GM12864 (cell line): ENCODE measurements around the gene KIF16B.

ENCODE experiments used
- DNase-seq: peaks from one replicate; pipeline ENCODE4 v3.0.0-alpha.2; 2011; ENCODE audit warnings: low read depth
- H3K4me3 ChIP-seq: 2 replicates; pipeline ENCODE4 v1.5.1; 2011; ENCODE audit warnings: mild to moderate bottlenecking, low read depth, low read length, control low read depth
- TF ChIP-seq, protein P1 (sequence below): IDR thresholded peaks from 2 replicates; pipeline ENCODE4 v1.5.1; 2011; ENCODE audit warnings: low read depth, mild to moderate bottlenecking, moderate library complexity, low read length, control low read depth, inconsistent platforms; ENCODE audit errors: missing control alignments

Gene KIF16B

DNA sequence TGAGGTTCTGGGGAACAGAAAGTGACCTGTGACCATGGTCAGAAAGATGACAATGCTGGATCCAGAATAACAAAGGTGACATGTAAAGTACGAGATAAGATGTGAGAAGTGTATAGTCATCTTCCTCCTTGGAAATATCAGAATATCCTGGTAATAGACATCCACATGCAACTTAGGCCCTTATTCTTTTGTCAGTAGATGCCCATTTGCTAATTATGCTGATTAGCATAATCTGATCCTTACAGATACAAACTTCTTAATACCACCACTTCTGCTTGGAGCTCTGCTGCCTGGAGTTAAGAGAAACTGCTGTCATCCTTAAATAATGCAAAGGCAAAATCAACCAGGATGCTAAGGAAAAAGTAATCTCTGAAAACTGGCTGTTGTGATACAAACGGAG is 91.3 kb downstream of the KIF16B start:
- TF ChIP-seq, protein P1, sequence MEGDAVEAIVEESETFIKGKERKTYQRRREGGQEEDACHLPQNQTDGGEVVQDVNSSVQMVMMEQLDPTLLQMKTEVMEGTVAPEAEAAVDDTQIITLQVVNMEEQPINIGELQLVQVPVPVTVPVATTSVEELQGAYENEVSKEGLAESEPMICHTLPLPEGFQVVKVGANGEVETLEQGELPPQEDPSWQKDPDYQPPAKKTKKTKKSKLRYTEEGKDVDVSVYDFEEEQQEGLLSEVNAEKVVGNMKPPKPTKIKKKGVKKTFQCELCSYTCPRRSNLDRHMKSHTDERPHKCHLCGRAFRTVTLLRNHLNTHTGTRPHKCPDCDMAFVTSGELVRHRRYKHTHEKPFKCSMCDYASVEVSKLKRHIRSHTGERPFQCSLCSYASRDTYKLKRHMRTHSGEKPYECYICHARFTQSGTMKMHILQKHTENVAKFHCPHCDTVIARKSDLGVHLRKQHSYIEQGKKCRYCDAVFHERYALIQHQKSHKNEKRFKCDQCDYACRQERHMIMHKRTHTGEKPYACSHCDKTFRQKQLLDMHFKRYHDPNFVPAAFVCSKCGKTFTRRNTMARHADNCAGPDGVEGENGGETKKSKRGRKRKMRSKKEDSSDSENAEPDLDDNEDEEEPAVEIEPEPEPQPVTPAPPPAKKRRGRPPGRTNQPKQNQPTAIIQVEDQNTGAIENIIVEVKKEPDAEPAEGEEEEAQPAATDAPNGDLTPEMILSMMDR = no peak
- no peak overlapping the region for H3K4me3 ChIP-seq
- no peak for DNase-seq

DNA sequence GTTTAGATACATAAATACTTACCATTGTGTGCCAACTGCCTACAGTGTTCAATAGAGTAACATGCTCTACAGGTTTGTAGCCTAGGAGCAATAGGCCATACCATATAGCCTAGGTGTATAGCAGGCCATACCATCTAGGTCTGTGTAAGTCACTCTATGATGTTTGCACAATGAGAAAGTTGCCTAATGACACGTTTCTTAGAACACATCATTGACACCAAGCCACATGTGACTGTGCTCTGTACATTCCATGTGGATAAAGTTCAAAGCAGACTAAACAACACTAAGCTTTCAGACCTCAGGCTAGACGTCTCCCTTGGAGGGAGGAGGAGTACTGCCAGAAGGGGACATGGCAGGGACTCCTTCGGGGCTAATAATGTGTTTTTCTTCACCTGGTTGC is 93.6 kb downstream of the KIF16B start:
- no peak for DNase-seq
- TF ChIP-seq, protein P1 = no peak
- H3K4me3 ChIP-seq = no peak overlapping the region

DNA sequence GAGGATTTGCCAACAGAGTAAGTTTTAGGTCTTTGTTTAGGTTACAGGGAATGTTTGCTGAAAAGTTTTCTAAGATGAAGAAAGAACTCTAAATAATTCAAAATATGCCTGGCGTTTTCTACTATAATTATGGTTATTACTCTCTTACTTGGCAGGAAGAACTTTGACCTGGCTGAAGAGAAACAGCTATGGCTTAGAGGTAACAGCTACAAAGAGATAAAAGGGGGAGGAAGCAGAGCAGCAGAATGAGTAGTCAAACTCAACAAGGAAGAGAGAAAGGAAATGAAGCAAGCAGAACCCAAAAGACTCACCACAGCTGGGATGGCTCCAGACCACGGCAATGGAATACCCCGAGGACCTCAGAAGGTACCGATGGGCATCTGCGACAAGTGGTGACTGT is 95.6 kb downstream of the KIF16B start:
- DNase-seq = no peak

DNA sequence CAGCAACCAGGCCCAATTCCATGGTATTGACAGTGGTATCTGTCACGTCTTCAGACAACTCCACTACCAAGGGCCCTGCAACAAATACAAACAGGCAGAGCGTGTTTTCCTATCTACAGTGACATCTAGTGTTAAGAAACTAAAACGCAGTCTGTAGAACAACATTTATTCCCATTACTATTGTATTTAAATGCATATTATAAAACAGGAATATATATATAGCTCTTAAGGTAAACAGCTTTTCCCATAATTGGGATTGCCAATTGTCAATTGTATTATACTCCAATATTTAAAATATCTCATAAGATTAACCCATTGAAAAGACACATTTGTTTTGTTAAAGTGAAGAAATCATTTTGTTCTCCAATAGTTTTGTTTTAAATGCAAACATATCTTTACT is 97.2 kb downstream of the KIF16B start:
- no peak overlapping the region for H3K4me3 ChIP-seq
- peak; percentile 15 for DNase-seq
- TF ChIP-seq, protein P1 = peak; percentile 47

More for the DNA sequence above, 95.6 kb downstream of the KIF16B start:
- TF ChIP-seq, protein P1 = no peak
- H3K4me3 ChIP-seq = no peak overlapping the region

DNA sequence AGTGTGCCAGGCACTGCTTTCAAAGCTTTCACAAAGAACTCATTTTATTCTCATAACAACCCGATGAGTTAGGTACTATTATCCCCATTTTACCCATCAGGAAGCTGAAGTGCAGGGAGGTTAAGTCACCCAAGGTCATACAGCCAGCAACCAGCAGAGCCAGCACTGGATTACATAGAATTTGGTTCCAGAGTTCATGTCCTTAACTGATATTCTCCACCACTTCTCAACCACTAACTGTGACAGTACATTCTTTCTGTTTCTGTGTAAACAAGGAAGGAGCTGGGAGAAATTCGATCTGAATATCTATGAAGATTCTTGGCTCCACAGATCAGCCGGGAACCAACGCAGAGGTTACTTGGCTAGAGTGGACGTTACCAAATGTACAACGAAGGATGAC is 98.0 kb downstream of the KIF16B start:
- no peak overlapping the region for H3K4me3 ChIP-seq
- TF ChIP-seq, protein P1 = no peak
- no peak for DNase-seq

DNA sequence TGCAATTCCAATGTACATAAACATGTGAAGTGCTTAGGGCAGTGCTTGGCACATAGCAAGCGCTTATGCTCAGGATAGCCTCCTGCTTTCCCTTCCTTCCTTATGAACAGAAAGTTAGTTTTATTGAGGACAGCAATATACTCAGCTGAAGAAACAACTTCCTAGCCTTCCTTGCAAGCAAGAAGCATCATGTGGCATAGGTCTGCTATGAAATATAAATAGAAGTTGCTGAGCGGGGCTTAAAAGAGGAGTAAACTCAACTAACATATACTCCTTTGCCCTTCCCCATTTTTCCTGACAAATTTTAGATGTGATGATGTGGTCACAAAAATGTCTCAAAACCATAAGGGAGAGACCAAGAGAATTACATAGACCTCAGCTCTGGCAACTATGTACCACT is 98.9 kb downstream of the KIF16B start:
- DNase-seq = no peak
- H3K4me3 ChIP-seq = no peak overlapping the region
- TF ChIP-seq, protein P1 = no peak

DNA sequence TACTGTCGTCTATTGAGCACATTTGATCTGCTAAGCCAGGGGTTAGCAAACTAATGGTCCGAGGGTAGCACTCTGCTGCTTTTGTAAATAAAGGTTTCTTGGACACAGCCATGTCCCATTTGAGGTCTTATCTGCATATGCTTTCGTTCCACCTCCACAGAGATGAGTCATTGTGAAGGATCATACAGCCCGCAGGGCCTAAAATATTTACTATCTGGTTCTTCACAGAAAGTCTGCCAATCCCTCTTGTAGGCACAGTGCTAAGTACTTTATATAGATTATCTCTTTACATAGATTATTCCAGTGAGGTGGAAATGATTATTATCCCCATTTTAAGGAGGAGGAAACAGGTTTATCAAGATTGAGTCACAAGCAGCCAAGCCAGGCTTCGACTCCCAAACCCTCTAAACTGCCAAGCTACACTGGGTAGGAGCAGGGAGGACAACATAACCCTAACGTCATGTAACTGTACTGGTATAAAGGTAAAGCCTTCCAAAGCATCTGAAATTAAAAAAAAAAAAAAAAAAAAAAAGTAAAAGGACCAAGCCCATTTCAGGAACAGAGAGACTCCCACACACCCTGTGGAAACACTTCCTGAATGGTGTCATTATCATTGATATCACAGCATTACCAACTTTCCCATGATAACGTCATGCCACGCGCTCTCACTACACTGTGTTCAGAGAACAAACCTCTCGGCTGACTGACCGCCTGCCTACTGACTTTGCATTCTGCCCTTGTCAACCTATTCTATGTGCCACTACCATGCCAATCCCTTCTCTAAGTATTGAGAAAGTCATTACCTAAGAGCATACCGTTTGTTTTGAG is 101.0 kb downstream of the KIF16B start:
- TF ChIP-seq, protein P1 = no peak
- DNase-seq = no peak
- H3K4me3 ChIP-seq = no peak overlapping the region
